HepG2 (cell line): ENCODE data around the gene TBL3. TPM values are rescaled to one million over a fixed set of nuclear protein-coding genes. Genes with fewer than 3 reads are reported as not detected.

ENCODE experiments used
- GMEB2 ChIP-seq: IDR thresholded peaks from 2 replicates; pipeline ENCODE4 v1.6.1; 2016; ENCODE audit warnings: missing biosample characterization, missing genetic modification reagents, low read depth
- HMGXB3 ChIP-seq: sonication (generic); formaldehyde crosslinking; IDR thresholded peaks from 2 replicates; pipeline ENCODE4 v1.4.0; 2020; ENCODE audit warnings: missing genetic modification reagents, borderline replicate concordance
- KAT2B ChIP-seq: fragments of 150-350 bp; IDR thresholded peaks from 2 replicates; pipeline ENCODE4 v1.6.1; 2014; ENCODE audit warnings: low read depth, low read length, borderline replicate concordance
- LBX2 ChIP-seq: sonication (generic); formaldehyde crosslinking; IDR thresholded peaks from 2 replicates; pipeline ENCODE4 v1.5.0; 2020; ENCODE audit warnings: missing genetic modification reagents, mild to moderate bottlenecking, borderline replicate concordance
- MLXIP ChIP-seq: sonication (generic); formaldehyde crosslinking; IDR thresholded peaks from 2 replicates; pipeline ENCODE4 v1.9.0; 2021; ENCODE audit warnings: missing genetic modification reagents, borderline replicate concordance
- NR1H2 ChIP-seq: sonication (generic); formaldehyde crosslinking; IDR thresholded peaks from 2 replicates; pipeline ENCODE4 v1.8.1; 2022; ENCODE audit warnings: low read depth, missing genetic modification reagents, borderline replicate concordance
- PLSCR1 ChIP-seq: sonication (generic); formaldehyde crosslinking; IDR thresholded peaks from 2 replicates; pipeline ENCODE4 v1.5.0; 2020; ENCODE audit warnings: missing genetic modification reagents, mild to moderate bottlenecking, borderline replicate concordance
- POLR2G ChIP-seq: fragments of 200-400 bp; formaldehyde crosslinking; IDR thresholded peaks from 2 replicates; pipeline ENCODE4 v1.6.1; 2018; ENCODE audit warnings: mild to moderate bottlenecking, low read depth, low read length, moderate library complexity
- SRSF9 ChIP-seq: fragments of 200-400 bp; formaldehyde crosslinking; IDR thresholded peaks from 2 replicates; pipeline ENCODE4 v1.6.1; 2018; ENCODE audit warnings: borderline replicate concordance, mild to moderate bottlenecking, low read depth, low read length; ENCODE audit not compliant: insufficient read depth, poor library complexity, severe bottlenecking
- ZNF20 ChIP-seq: sonication (generic); formaldehyde crosslinking; IDR thresholded peaks from 2 replicates; pipeline ENCODE4 v1.4.0; 2020; ENCODE audit warnings: mild to moderate bottlenecking, moderate library complexity, missing genetic modification reagents
- polyA plus RNA-seq, 8 experiments: library from polyadenylated mRNA; depleted of rRNA in 3 of 8; stranded (reverse) in 7 of 8; unstranded in 1 of 8; fragments of >200 nt; fragmentation: Illumina TruSeq in 4 of 8; extraction: Trizol in 4 of 8; gene quantifications; 2 replicates each; pipeline versions ENCODE4 v1.2.1 to v1.2.3, GENCODE V29; 2011 to 2016; ENCODE audit warnings: low read depth in 4 of 8, missing spikeins in 1 of 8, mixed read lengths in 1 of 8; ENCODE audit not compliant: insufficient read depth in 1 of 8
- total RNA-seq, 5 experiments: library from RNA; depleted of rRNA; stranded (reverse); fragments of >200 nt; fragmentation: Illumina TruSeq; extraction: Trizol; gene quantifications; 2 replicates each; pipeline ENCODE4 v1.2.3, GENCODE V29; 2016; ENCODE audit warnings: low read depth in 1 of 5

Gene TBL3
- total and polyA plus RNA-seq, 2 of the 13 experiments (the other 11 are each of a cell fraction or from before 2014, with no cell fraction given) = 16.8 to 38.0 TPM

GRCh38 chr16:1984347-1985225 lies 12.7 kb downstream of the TBL3 start (continued):
- no peak for TF ChIP-seq HMGXB3 (CRISPR knock-in tag)
- TF ChIP-seq POLR2G = peak; percentile 19; the same call in 1 of the 2 replicates
- no peak for TF ChIP-seq MLXIP (CRISPR knock-in tag)
- TF ChIP-seq GMEB2 (CRISPR knock-in tag) = no peak
- no peak for TF ChIP-seq PLSCR1
- no peak for TF ChIP-seq KAT2B
- TF ChIP-seq NR1H2 = no peak
- TF ChIP-seq LBX2 = peak; percentile 62; the same call in 1 of the 2 replicates
- TF ChIP-seq SRSF9 = no peak
- TF ChIP-seq ZNF20 = no peak
